Common myeloid progenitor, CD34-positive (primary cell): Measurements from ENCODE around the gene KNL1.
"Not testable (repeated sequence)": the region's sequence is repeated elsewhere in the genome, so short reads cannot be mapped to it uniquely, and the experiment has no call there.

Source experiments
- CTCF ChIA-PET: fragments of 350-600 bp; sonication (Branson Sonifier 250); formaldehyde crosslinking; loops from one replicate; lab custom pipeline; 2021; ENCODE audit warnings: antibody characterized with exemption; lab: Charles Lee
- POLR2A ChIA-PET: fragments of 350-600 bp; sonication (Branson Sonifier 250); formaldehyde crosslinking; loops from one replicate; lab custom pipeline; 2021; ENCODE audit warnings: antibody characterized with exemption; lab: Charles Lee
- DNase-seq, 3 donors: peaks; one replicate each; pipeline versions ENCODE4 v3.0.0 to v3.0.0-alpha.2; 2013
- H3K27ac ChIP-seq, 2 experiments: 1 replicate in 1 of 2; 2 replicates in 1 of 2; pipeline ENCODE4 v1.7.0; 2013; ENCODE audit warnings: inconsistent platforms in 2 of 2, low read length in 2 of 2, mild to moderate bottlenecking in 2 of 2, low read depth in 1 of 2, moderate library complexity in 1 of 2; ENCODE audit not compliant: severe bottlenecking in 2 of 2, insufficient read depth in 1 of 2, poor library complexity in 1 of 2
- H3K27me3 ChIP-seq, 5 experiments: replicated peaks in 2 of 5; 1 replicate in 3 of 5; 2 replicates in 2 of 5; pipeline versions ENCODE4 v1.6.1 to v1.7.0; 2013; ENCODE audit warnings: low read length in 4 of 5, mild to moderate bottlenecking in 2 of 5, moderate library complexity in 2 of 5, inconsistent platforms in 1 of 5; ENCODE audit not compliant: insufficient read depth in 5 of 5, control insufficient read depth in 4 of 5
- H3K36me3 ChIP-seq, 4 experiments: 1 replicate in 2 of 4; 2 replicates in 2 of 4; pipeline versions ENCODE4 v1.6.1 to v1.7.0; 2013; ENCODE audit warnings: low read length in 3 of 4, control low read depth in 1 of 4, mild to moderate bottlenecking in 1 of 4; ENCODE audit not compliant: control insufficient read depth in 4 of 4, insufficient read depth in 4 of 4
- H3K4me1 ChIP-seq, 4 experiments: 1 replicate in 3 of 4; 2 replicates in 1 of 4; pipeline versions ENCODE4 v1.6.1 to v1.7.1; 2013; ENCODE audit warnings: low read length in 3 of 4, mild to moderate bottlenecking in 3 of 4, control low read depth in 1 of 4, inconsistent platforms in 1 of 4, moderate library complexity in 1 of 4; ENCODE audit not compliant: control insufficient read depth in 4 of 4, insufficient read depth in 4 of 4; ENCODE audit errors: control extremely low read depth in 1 of 4
- H3K4me3 ChIP-seq, 7 experiments: 1 replicate in 4 of 7; 2 replicates in 3 of 7; pipeline versions ENCODE4 v1.5.1 to v1.7.0; 2013; ENCODE audit warnings: mild to moderate bottlenecking in 7 of 7, low read length in 6 of 7, moderate library complexity in 6 of 7, inconsistent platforms in 2 of 7, low read depth in 2 of 7, control low read depth in 1 of 7; ENCODE audit not compliant: insufficient read depth in 4 of 7, control insufficient read depth in 1 of 7; ENCODE audit errors: extremely low read depth in 1 of 7
- H3K9me3 ChIP-seq, 5 experiments: 1 replicate in 4 of 5; 2 replicates in 1 of 5; pipeline versions ENCODE4 v1.6.1 to v1.7.1; 2013; ENCODE audit warnings: low read length in 4 of 5, mild to moderate bottlenecking in 2 of 5, inconsistent platforms in 1 of 5, low read depth in 1 of 5, moderate library complexity in 1 of 5; ENCODE audit not compliant: control insufficient read depth in 4 of 5, insufficient read depth in 2 of 5; ENCODE audit errors: control extremely low read depth in 1 of 5
- WGBS: methylation state at CpG from one replicate; pipeline ENCODE4 v1.1.5; 2013; ENCODE audit not compliant: insufficient coverage; 5-methylcytosine and 5-hydroxymethylcytosine counted together

KNL1 gene

GRCh38 chr15:40639677-40640076 is 45.6 kb downstream of the KNL1 start:
- no peak for DNase-seq
- Histone ChIP-seq H3K4me1 (no peaks in the 10 kb centered on the region), H3K36me3 (peaks cover 3 to 20% (median 10%) of the 10 kb centered on the region in 4 experiments), H3K27ac (no peak overlapping the region), H3K4me3 (no peak overlapping the region), H3K9me3 (no peaks in the 10 kb centered on the region), H3K27me3 (no peaks in the 10 kb centered on the region)
- WGBS: no CpG with 5 or more reads among the region's 5 CpGs
- POLR2A ChIA-PET: no interaction called here
- CTCF ChIA-PET: interaction anchor here (1.1 kb wide), 1 partner anchor 52 kb away, joined by 5 read pairs; no protein-coding TSS in a partner anchor

- H3K9me3 ChIP-seq: no peaks in the 10 kb centered on the region
- WGBS: 100% methylated on average over 1 of the region's 1 CpG
- POLR2A ChIA-PET: interaction anchor here (0.7 kb wide), 1 partner anchor 47 kb away, joined by 4 read pairs; no protein-coding TSS in a partner anchor
- no peaks in the 10 kb centered on the region for H3K4me1 ChIP-seq
- no peak overlapping the region for H3K27ac ChIP-seq
- no peak overlapping the region for H3K4me3 ChIP-seq
- peaks cover 6 to 18% (median 11%) of the 10 kb centered on the region in 4 experiments for H3K36me3 ChIP-seq
- CTCF ChIA-PET: interaction anchor here (0.9 kb wide), 1 partner anchor 20 kb away, joined by 4 read pairs; no protein-coding TSS in a partner anchor
- H3K27me3 ChIP-seq: no peaks in the 10 kb centered on the region
- DNase-seq: no peak
Measured at GRCh38 chr15:40647523-40647922, 53.5 kb downstream of the KNL1 start.

GRCh38 chr15:40650479-40650878 is 56.4 kb downstream of the KNL1 start:
- Histone ChIP-seq H3K27me3 (no peaks in the 10 kb centered on the region), H3K36me3 (peaks cover 6 to 32% (median 8%) of the 10 kb centered on the region in 4 experiments), H3K9me3 (no peaks in the 10 kb centered on the region), H3K27ac (no peak overlapping the region), H3K4me3 (no peak overlapping the region), H3K4me1 (no peaks in the 10 kb centered on the region)
- ChIA-PET POLR2A (no interaction called here), CTCF (interaction anchor here (0.7 kb wide), 1 partner anchor 102 kb away, joined by 3 read pairs; no protein-coding TSS in a partner anchor)
- DNase-seq: no peak

GRCh38 chr15:40660686-40661085 is 66.6 kb downstream of the KNL1 start:
- H3K27ac ChIP-seq: no peak overlapping the region
- H3K4me1 ChIP-seq: no peaks in the 10 kb centered on the region
- POLR2A ChIA-PET: no interaction called here
- H3K9me3 ChIP-seq: no peaks in the 10 kb centered on the region
- H3K36me3 ChIP-seq: peaks cover 2 to 17% (median 13%) of the 10 kb centered on the region in 4 experiments
- no peak overlapping the region for H3K4me3 ChIP-seq
- no peak for DNase-seq
- no peaks in the 10 kb centered on the region for H3K27me3 ChIP-seq
- 100% methylated on average over 1 of the region's 5 CpGs for WGBS
- CTCF ChIA-PET: no interaction called here

GRCh38 chr15:40664909-40665308 is 70.9 kb downstream of the KNL1 start:
- POLR2A ChIA-PET: interaction anchor here (0.6 kb wide), 1 partner anchor 627 kb away, joined by 3 read pairs; no protein-coding TSS in a partner anchor
- no peak overlapping the region for H3K4me3 ChIP-seq
- CTCF ChIA-PET: no interaction called here
- H3K27me3 ChIP-seq: no peaks in the 10 kb centered on the region
- no peak overlapping the region for H3K27ac ChIP-seq
- H3K9me3 ChIP-seq: no peaks in the 10 kb centered on the region
- H3K4me1 ChIP-seq: no peaks in the 10 kb centered on the region
- 100% methylated on average over 1 of the region's 7 CpGs for WGBS
- no peak for DNase-seq
- peaks cover 0 to 10% (median 6%) of the 10 kb centered on the region in 4 experiments for H3K36me3 ChIP-seq

- H3K36me3 ChIP-seq, H3K27ac ChIP-seq, POLR2A ChIA-PET, H3K4me3 ChIP-seq, H3K27me3 ChIP-seq, H3K9me3 ChIP-seq, DNase-seq, H3K4me1 ChIP-seq: not testable (repeated sequence)
- CTCF ChIA-PET: interaction anchor here (0.9 kb wide), 1 partner anchor 9 kb away, joined by 3 read pairs; no protein-coding TSS in a partner anchor
- WGBS: 94% methylated on average over 3 of the region's 6 CpGs
Measured at GRCh38 chr15:40676290-40676689, 82.2 kb downstream of the KNL1 start.

- H3K4me3 ChIP-seq, H3K36me3 ChIP-seq, H3K4me1 ChIP-seq, H3K9me3 ChIP-seq, DNase-seq, H3K27me3 ChIP-seq, POLR2A ChIA-PET, H3K27ac ChIP-seq: not testable (repeated sequence)
- WGBS: 97% methylated on average over 20 of the region's 38 CpGs
- CTCF ChIA-PET: interaction anchor here (0.9 to 2.3 kb wide), 3 partner anchors 8 to 17 kb away, joined by 3 to 10 read pairs (median 6); no protein-coding TSS in a partner anchor
Measured at GRCh38 chr15:40676906-40677305, 82.9 kb downstream of the KNL1 start.
